ENCODE measurements around the gene IL11. TPM values are rescaled to one million over a fixed set of nuclear protein-coding genes. Genes with fewer than 3 reads are reported as not detected.
A peak's percentile ranks its signal among the peaks of the same experiment; 100 is the strongest.

Gene IL11
- total RNA-seq, 1 donor from 2014 or later, result 10.0 TPM

DNA sequence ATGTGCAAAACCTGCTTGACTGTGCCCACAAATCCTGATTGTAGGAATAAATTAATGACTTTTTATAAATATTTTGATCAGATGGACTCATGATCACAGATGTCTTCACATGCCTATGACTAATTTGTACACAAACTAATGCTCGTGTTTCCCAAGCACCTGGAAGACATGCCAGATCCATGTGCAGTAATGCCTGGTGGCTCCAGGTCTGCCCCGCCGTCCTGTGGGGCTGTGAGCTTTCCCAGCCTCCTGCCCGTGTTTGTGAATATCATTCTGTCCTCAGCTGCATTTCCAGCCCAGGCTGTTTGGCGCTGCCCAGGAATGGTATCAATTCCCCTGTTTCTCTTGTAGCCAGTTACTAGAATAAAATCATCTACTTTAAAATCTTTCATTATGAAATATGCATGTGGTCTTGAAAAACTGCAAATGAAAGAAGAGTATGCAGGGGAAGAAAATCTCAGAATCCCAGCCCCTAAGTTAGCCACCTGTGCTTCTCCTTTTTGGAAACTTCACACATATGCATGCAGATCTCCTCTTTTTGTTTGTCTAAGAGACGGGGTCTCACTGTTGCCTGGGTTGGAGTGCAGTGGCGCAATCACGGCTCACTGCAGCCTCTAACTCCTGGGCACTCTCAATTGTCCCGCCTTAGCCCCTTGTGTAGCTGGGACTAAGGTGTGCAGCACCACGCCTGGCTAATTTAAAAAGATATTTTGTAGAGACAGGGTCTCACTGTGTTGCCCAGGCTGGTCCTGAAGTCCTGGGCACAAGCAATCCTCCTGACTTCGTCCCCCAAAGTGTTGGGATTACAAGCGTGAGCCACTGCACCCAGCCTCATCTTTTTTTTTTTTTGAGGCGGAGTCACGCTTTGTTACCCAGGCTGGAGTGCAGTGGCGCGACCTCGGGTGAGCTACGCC lies 21.7 kb upstream of the IL11 start:
- TF ChIP-seq, protein P1, sequence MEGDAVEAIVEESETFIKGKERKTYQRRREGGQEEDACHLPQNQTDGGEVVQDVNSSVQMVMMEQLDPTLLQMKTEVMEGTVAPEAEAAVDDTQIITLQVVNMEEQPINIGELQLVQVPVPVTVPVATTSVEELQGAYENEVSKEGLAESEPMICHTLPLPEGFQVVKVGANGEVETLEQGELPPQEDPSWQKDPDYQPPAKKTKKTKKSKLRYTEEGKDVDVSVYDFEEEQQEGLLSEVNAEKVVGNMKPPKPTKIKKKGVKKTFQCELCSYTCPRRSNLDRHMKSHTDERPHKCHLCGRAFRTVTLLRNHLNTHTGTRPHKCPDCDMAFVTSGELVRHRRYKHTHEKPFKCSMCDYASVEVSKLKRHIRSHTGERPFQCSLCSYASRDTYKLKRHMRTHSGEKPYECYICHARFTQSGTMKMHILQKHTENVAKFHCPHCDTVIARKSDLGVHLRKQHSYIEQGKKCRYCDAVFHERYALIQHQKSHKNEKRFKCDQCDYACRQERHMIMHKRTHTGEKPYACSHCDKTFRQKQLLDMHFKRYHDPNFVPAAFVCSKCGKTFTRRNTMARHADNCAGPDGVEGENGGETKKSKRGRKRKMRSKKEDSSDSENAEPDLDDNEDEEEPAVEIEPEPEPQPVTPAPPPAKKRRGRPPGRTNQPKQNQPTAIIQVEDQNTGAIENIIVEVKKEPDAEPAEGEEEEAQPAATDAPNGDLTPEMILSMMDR (IDR thresholded peaks at IDR 0.05; ENCODE audit: unreplicated experiment), result no peak
- Mint-ChIP-seq H3K36me3 (peaks cover 14% of the 10 kb centered on the region), H3K9me3 (no peaks in the 10 kb centered on the region), H3K27ac (no peak overlapping the region), H3K27me3 (ENCODE audit: low read depth) (no peaks in the 10 kb centered on the region), H3K4me3 (no peak overlapping the region), H3K4me1 (peaks cover 37% of the 10 kb centered on the region)
- no peak for DNase-seq (ENCODE audit: low spot score in 2 of 2, unreplicated experiment in 2 of 2)

DNA sequence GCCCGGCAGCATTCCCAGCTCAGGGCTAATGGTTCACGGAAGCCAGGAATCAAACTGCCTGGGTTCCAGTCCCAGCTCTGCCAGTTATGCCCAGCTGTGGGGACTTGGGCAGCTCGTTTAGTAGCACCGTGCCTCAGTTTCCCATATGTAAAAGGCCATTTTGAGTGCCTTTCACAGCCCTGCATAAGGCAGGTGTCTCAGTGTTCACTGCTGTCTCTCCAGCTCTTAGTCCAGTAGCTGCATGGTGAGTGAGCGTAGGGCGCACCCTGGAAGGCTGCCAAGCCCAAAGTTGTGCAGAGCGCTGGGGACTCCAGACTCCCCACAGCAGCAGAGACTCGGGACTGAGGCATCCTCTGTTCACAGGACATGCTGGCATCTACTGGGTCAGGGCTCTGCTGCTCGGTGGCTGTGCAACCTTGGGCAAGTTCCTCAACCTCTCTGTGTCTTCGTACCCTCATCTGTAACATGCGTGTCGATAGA lies 21.0 kb upstream of the IL11 start:
- Mint-ChIP-seq H3K27me3 (ENCODE audit: low read depth) (no peaks in the 10 kb centered on the region), H3K4me3 (no peak overlapping the region), H3K4me1 (peaks cover 45% of the 10 kb centered on the region), H3K27ac (no peak overlapping the region), H3K9me3 (no peaks in the 10 kb centered on the region), H3K36me3 (peaks cover 20% of the 10 kb centered on the region)
- TF ChIP-seq, protein P1 (IDR thresholded peaks at IDR 0.05; ENCODE audit: unreplicated experiment), result no peak
- DNase-seq (ENCODE audit: low spot score in 2 of 2, unreplicated experiment in 2 of 2), result no peak

DNA sequence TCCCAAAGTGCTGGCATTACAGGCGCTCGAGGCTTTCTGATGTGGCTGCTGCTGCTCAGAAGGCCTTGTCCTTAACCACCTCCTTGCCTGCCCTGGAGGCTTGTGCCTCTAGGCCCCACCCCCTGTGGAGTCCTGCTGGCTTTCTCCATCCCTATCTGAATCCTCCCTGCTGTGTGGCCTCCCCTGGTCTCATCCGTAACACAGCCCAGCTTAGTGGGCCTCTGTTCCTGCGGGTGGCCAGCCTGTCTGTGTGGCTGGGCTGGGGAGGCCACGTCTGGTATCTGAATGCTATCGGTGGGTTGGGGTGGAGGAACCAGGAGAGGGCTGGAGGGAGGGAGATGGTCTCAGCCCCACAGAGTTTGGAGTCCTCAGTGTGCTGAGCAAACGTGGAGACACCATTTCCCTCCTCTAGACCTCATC lies 20.2 kb upstream of the IL11 start:
- DNase-seq (ENCODE audit: low spot score in 2 of 2, unreplicated experiment in 2 of 2), result no peak
- Mint-ChIP-seq H3K27me3 (ENCODE audit: low read depth) (no peaks in the 10 kb centered on the region), H3K4me3 (no peak overlapping the region), H3K9me3 (no peaks in the 10 kb centered on the region), H3K27ac (no peak overlapping the region), H3K4me1 (peaks cover 47% of the 10 kb centered on the region), H3K36me3 (peaks cover 20% of the 10 kb centered on the region)
- TF ChIP-seq, protein P1 (IDR thresholded peaks at IDR 0.05; ENCODE audit: unreplicated experiment), result no peak

DNA sequence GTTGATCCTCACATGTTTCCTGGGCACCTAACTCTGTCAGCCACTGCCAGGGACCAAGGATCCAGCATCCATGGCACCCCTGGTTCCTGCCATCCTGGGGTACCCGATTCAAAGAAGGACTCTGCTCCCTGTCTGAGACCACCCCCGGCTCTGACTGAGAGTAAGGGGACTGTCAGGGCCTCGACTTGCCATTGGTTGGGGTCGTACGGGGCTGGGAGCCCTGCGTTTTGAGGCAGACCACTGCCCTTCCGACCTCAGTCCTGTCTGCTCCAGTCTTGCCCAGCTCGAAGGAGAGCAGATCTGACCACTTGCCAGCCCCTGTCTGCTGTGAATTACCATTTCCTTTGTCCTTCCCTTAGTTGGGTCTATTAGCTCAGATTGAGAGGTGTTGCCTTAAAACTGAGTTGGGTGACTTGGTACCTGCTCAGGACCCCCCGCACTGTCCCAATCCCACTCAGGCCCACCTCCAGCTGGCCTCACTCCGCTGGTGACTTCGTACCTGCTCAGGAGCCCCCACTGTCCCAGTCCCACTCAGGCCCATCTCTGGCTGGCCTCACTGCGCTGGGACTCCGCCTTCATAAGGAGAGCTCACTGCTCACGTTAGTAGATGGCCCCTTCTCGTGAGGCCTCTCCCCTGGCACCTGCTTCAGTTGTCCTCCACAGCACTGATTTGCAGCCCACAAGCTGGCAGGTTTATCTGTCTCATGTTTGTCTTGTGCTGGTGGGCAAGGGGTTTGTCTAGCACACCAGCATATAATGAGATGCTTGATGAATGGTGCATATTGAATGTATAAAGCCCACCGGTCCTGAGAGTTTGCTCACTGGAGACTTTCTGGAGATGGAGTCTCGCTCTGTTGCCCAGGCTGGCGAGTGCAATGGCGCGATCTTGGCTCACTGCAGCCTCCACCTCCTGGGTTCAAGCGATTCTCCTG lies 19.4 kb upstream of the IL11 start:
- Mint-ChIP-seq H3K4me3 (no peak overlapping the region), H3K4me1 (peaks cover 52% of the 10 kb centered on the region), H3K36me3 (peaks cover 20% of the 10 kb centered on the region), H3K9me3 (no peaks in the 10 kb centered on the region), H3K27ac (peak overlapping the region; percentile 50), H3K27me3 (ENCODE audit: low read depth) (no peaks in the 10 kb centered on the region)
- DNase-seq (ENCODE audit: low spot score in 2 of 2, unreplicated experiment in 2 of 2), result no peak
- TF ChIP-seq, protein P1 (IDR thresholded peaks at IDR 0.05; ENCODE audit: unreplicated experiment), result no peak

DNA sequence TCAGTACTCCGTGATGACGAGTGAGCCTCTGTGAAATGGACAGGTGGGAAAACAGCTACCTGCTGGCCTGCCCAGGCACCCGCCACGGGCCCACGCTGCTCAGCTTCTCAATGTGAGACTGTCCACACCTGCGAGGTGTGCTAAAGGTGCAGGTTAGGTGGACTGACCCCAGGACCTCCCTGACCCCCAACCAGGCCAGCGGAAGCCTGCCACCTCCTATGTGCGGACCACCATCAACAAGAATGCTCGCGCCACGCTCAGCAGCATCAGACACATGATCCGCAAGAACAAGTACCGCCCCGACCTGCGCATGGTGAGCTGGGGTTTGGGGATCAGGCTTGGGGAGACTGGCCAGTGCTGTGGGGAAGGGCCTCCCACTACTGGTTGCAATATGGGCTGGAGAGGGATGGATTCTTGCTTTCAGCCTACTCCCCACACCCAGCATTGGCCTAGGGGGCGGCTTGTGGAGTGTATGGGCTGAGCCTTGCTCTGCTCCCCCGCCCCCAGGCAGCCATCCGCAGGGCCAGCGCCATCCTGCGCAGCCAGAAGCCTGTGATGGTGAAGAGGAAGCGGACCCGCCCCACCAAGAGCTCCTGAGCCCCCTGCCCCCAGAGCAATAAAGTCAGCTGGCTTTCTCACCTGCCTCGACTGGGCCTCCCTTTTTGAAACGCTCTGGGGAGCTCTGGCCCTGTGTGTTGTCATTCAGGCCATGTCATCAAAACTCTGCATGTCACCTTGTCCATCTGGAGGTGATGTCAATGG lies 17.7 kb upstream of the IL11 start:
- no peaks in the 10 kb centered on the region for H3K27me3 Mint-ChIP-seq (ENCODE audit: low read depth)
- TF ChIP-seq, protein P1 (IDR thresholded peaks at IDR 0.05; ENCODE audit: unreplicated experiment), result no peak
- H3K4me3 Mint-ChIP-seq, result peak overlapping the region; percentile 99
- peaks cover 55% of the 10 kb centered on the region for H3K4me1 Mint-ChIP-seq
- H3K36me3 Mint-ChIP-seq, result peaks cover 20% of the 10 kb centered on the region
- H3K9me3 Mint-ChIP-seq, result no peaks in the 10 kb centered on the region
- DNase-seq (ENCODE audit: low spot score in 2 of 2, unreplicated experiment in 2 of 2), result no peak
- H3K27ac Mint-ChIP-seq, result peak overlapping the region; percentile 30
